Liver (tissue), 9 donors: ENCODE measurements around the gene NUCB2. TPM values are rescaled to one million over a fixed set of nuclear protein-coding genes. Genes with fewer than 3 reads are reported as not detected.

Experiments
- DNase-seq: peaks from one replicate; pipeline ENCODE4 v3.0.0-alpha.2; 2017; ENCODE audit warnings: low spot score
- H3K27ac ChIP-seq, 2 donors: one replicate each; pipeline ENCODE4 v1.7.0; 2013; ENCODE audit warnings: inconsistent platforms in 2 of 2, low read length in 2 of 2, control low read depth in 1 of 2, low read depth in 1 of 2, mild to moderate bottlenecking in 1 of 2
- H3K27me3 ChIP-seq, 4 donors: one replicate each; pipeline versions ENCODE4 v1.6.1 to v1.7.0; 2013; ENCODE audit warnings: low read length in 3 of 4, inconsistent platforms in 1 of 4, mild to moderate bottlenecking in 1 of 4, moderate library complexity in 1 of 4; ENCODE audit not compliant: control insufficient read depth in 4 of 4, insufficient read depth in 4 of 4
- H3K36me3 ChIP-seq, 4 donors: one replicate each; pipeline versions ENCODE4 v1.6.1 to v1.7.0; 2013; ENCODE audit warnings: low read length in 3 of 4, mild to moderate bottlenecking in 3 of 4, low read depth in 1 of 4, moderate library complexity in 1 of 4; ENCODE audit not compliant: control insufficient read depth in 4 of 4, insufficient read depth in 3 of 4
- H3K4me1 ChIP-seq, 4 donors: one replicate each; pipeline versions ENCODE4 v1.6.1 to v1.7.0; 2013; ENCODE audit warnings: low read length in 3 of 4, mild to moderate bottlenecking in 3 of 4, moderate library complexity in 1 of 4; ENCODE audit not compliant: control insufficient read depth in 4 of 4, insufficient read depth in 4 of 4
- H3K4me3 ChIP-seq, 3 donors: one replicate each; pipeline versions ENCODE4 v1.6.1 to v1.7.0; 2013; ENCODE audit warnings: low read length in 3 of 3, control low read depth in 1 of 3, low read depth in 1 of 3, mild to moderate bottlenecking in 1 of 3
- H3K9ac ChIP-seq, 2 donors: one replicate each; pipeline ENCODE4 v1.7.0; 2013; ENCODE audit warnings: low read length in 2 of 2, mild to moderate bottlenecking in 2 of 2, moderate library complexity in 2 of 2, control low read depth in 1 of 2, low read depth in 1 of 2
- H3K9me3 ChIP-seq, 4 donors: one replicate each; pipeline versions ENCODE4 v1.6.1 to v1.7.0; 2013; ENCODE audit warnings: low read length in 3 of 4; ENCODE audit not compliant: control insufficient read depth in 4 of 4
- ATF3 ChIP-seq: IDR thresholded peaks from 2 replicates; pipeline ENCODE4 v1.6.1; 2016; ENCODE audit warnings: antibody characterized with exemption
- CTCF ChIP-seq: fragments of 150-350 bp; IDR thresholded peaks from 2 replicates; pipeline ENCODE4 v1.5.1; 2017; ENCODE audit warnings: improper control_type of control experiment, low read depth, low read length; ENCODE audit not compliant: missing input control
- EGR1 ChIP-seq, 2 donors: IDR thresholded peaks; 2 replicates each; pipeline ENCODE4 v1.6.1; 2016 to 2018; ENCODE audit warnings: antibody characterized with exemption in 2 of 2, low read depth in 2 of 2
- FOXA1 ChIP-seq: IDR thresholded peaks from 2 replicates; pipeline ENCODE4 v1.6.1; 2016; ENCODE audit warnings: antibody characterized with exemption
- FOXA2 ChIP-seq: IDR thresholded peaks from 2 replicates; pipeline ENCODE4 v1.6.1; 2016; ENCODE audit warnings: antibody characterized with exemption
- GABPA ChIP-seq, 2 donors: IDR thresholded peaks in 1 of 2; conservative IDR thresholded peaks in 1 of 2; 2 replicates each; pipeline ENCODE4 v1.6.1; 2016; ENCODE audit warnings: antibody characterized with exemption in 2 of 2, mild to moderate bottlenecking in 1 of 2, moderate library complexity in 1 of 2
- HNF4A ChIP-seq, 2 donors: conservative IDR thresholded peaks; 2 replicates each; pipeline ENCODE4 v1.6.1; 2016; ENCODE audit warnings: antibody characterized with exemption in 2 of 2, mild to moderate bottlenecking in 2 of 2
- HNF4G ChIP-seq: IDR thresholded peaks from 2 replicates; pipeline ENCODE4 v1.6.1; 2016; ENCODE audit warnings: antibody characterized with exemption
- JUND ChIP-seq, 2 donors: IDR thresholded peaks; 2 replicates each; pipeline ENCODE4 v1.6.1; 2016; ENCODE audit warnings: antibody characterized with exemption in 2 of 2
- MAX ChIP-seq: IDR thresholded peaks from 2 replicates; pipeline ENCODE4 v1.6.1; 2016; ENCODE audit warnings: antibody characterized with exemption
- NR2F2 ChIP-seq: IDR thresholded peaks from 2 replicates; pipeline ENCODE4 v1.6.1; 2016; ENCODE audit warnings: antibody characterized with exemption
- RAD21 ChIP-seq, 2 donors: IDR thresholded peaks; 2 replicates each; pipeline ENCODE4 v1.6.1; 2016; ENCODE audit warnings: antibody characterized with exemption in 2 of 2, mild to moderate bottlenecking in 2 of 2
- REST ChIP-seq: IDR thresholded peaks from 2 replicates; pipeline ENCODE4 v1.6.1; 2016; ENCODE audit warnings: antibody characterized with exemption, mild to moderate bottlenecking
- RXRA ChIP-seq, 2 donors: IDR thresholded peaks; 2 replicates each; pipeline ENCODE4 v1.6.1; 2017 to 2018; ENCODE audit warnings: antibody characterized with exemption in 2 of 2, mild to moderate bottlenecking in 1 of 2
- SP1 ChIP-seq: IDR thresholded peaks from 2 replicates; pipeline ENCODE4 v1.6.1; 2018; ENCODE audit warnings: antibody characterized with exemption, mild to moderate bottlenecking
- TAF1 ChIP-seq: conservative IDR thresholded peaks from 2 replicates; pipeline ENCODE4 v1.6.1; 2016; ENCODE audit warnings: antibody characterized with exemption, mild to moderate bottlenecking
- YY1 ChIP-seq: IDR thresholded peaks from 2 replicates; pipeline ENCODE4 v1.6.1; 2016; ENCODE audit warnings: antibody characterized with exemption, mild to moderate bottlenecking
- ZBTB33 ChIP-seq: IDR thresholded peaks from 2 replicates; pipeline ENCODE4 v1.6.1; 2016; ENCODE audit warnings: antibody characterized with exemption
- WGBS: extraction: QIAGEN DNeasy Blood & Tissue Kit; methylation state at CpG from one replicate; pipeline ENCODE4 v1.1.7; 2013; 5-methylcytosine and 5-hydroxymethylcytosine counted together
- polyA plus RNA-seq, 2 donors: library from polyadenylated mRNA; stranded (reverse) in 1 of 2; unstranded in 1 of 2; fragments of 200-250 nt in 1 of 2; fragments of >200 nt in 1 of 2; fragmentation: Nextera tagmentation in 1 of 2; extraction: Ambion mirVana in 1 of 2; gene quantifications; one replicate each; pipeline versions ENCODE4 v1.2.1 to v1.2.3, GENCODE V29; 2013 to 2015
- total RNA-seq, 2 donors: library from RNA; depleted of rRNA; stranded (reverse); fragments of >200 nt; gene quantifications; one replicate each; pipeline ENCODE4 v1.2.3, GENCODE V29; 2014
- donor health status: healthy.
- donor health status: healthy.
- donor health status: healthy.
- donor health status: healthy.
- donor health status: healthy.

The NUCB2 gene
- total and polyA plus RNA-seq, 4 donors, result 68.5 to 112 (median 103) TPM

GRCh38 chr11:17314904-17315426 lies 38.4 kb downstream of the NUCB2 start:
- Histone ChIP-seq H3K36me3 (peaks cover 8 to 26% (median 14%) of the 10 kb centered on the region in 4 donors), H3K4me3 (no peak overlapping the region), H3K4me1 (no peaks in the 10 kb centered on the region), H3K9me3 (no peaks in the 10 kb centered on the region), H3K9ac (no peak overlapping the region), H3K27me3 (no peaks in the 10 kb centered on the region), H3K27ac (no peak overlapping the region)
- 100% methylated on average over 1 of the region's 1 CpG for WGBS
- TF ChIP-seq FOXA2, result no peak
- TF ChIP-seq HNF4A (conservative IDR thresholded peaks at IDR 0.05), result no peak
- no peak for TF ChIP-seq REST
- TF ChIP-seq SP1, result no peak
- no peak for TF ChIP-seq RXRA (IDR thresholded peaks at IDR 0.05)
- DNase-seq, result no peak

- Histone ChIP-seq H3K27ac (no peak overlapping the region), H3K36me3 (peaks cover 0 to 7% (median 3%) of the 10 kb centered on the region in 4 donors), H3K9me3 (no peaks in the 10 kb centered on the region), H3K4me1 (no peaks in the 10 kb centered on the region), H3K27me3 (no peaks in the 10 kb centered on the region), H3K4me3 (no peak overlapping the region), H3K9ac (no peak overlapping the region)
- no peak for DNase-seq
- WGBS, result 97% methylated on average over 5 of the region's 5 CpGs
- TF ChIP-seq REST, result no peak
- no peak for TF ChIP-seq HNF4G
- no peak for TF ChIP-seq RXRA (IDR thresholded peaks at IDR 0.05)
- no peak for TF ChIP-seq FOXA1
- TF ChIP-seq JUND (IDR thresholded peaks at IDR 0.05), result no peak
- no peak for TF ChIP-seq FOXA2
- TF ChIP-seq ATF3, result no peak
- TF ChIP-seq TAF1, result no peak
- TF ChIP-seq EGR1 (IDR thresholded peaks at IDR 0.05; ENCODE audit: low read depth in 2 of 2), result no peak
- TF ChIP-seq YY1, result no peak
- no peak for TF ChIP-seq MAX
- TF ChIP-seq RAD21 (IDR thresholded peaks at IDR 0.05), result no peak
- no peak for TF ChIP-seq CTCF
- TF ChIP-seq GABPA (IDR thresholded peaks at IDR 0.05 in 1 of 2, conservative IDR thresholded peaks at IDR 0.05 in 1 of 2), result no peak
- no peak for TF ChIP-seq NR2F2
- TF ChIP-seq SP1, result no peak
- TF ChIP-seq ZBTB33, result no peak
- TF ChIP-seq HNF4A (conservative IDR thresholded peaks at IDR 0.05), result no peak
These were observed 52.4 kb downstream of the NUCB2 start for GRCh38 chr11:17328871-17329494.
